HCT116 (cell line): ENCODE measurements around the gene SLC25A45. TPM values are rescaled to one million over a fixed set of nuclear protein-coding genes. Genes with fewer than 3 reads are reported as not detected.
A peak's percentile ranks its signal among the peaks of the same experiment; 100 is the strongest.

Source experiments
- ATAC-seq: fragments of 200-7000 bp; cut with Tn5 transposase; 2 replicates; pipeline ENCODE4 v1.9.1; 2020; ENCODE audit warnings: mild to moderate bottlenecking, moderate library complexity
- BruUV-seq: library from RNA; stranded (reverse); fragments of 400-500 nt; replicated peaks from 2 replicates; lab custom pipeline; 2021; lab: Mats Ljungman, UMichigan
- CTCF ChIA-PET: fragments of 300-600 bp; sonication (Branson Sonifier 250); formaldehyde crosslinking; loops from one replicate; lab custom pipeline; 2021; ENCODE audit warnings: antibody characterized with exemption; lab: Charles Lee
- POLR2A ChIA-PET: fragments of 300-600, 350-600 bp; sonication (Branson Sonifier 250); formaldehyde crosslinking; loops from one replicate; lab custom pipeline; 2021; ENCODE audit warnings: antibody characterized with exemption; lab: Charles Lee
- RAD21 ChIA-PET, 2 experiments: fragments of 300-600 bp; sonication (Branson Sonifier 250); formaldehyde crosslinking; loops; one replicate each; lab custom pipeline; 2023; ENCODE audit warnings: low total read pairs in 2 of 2; ENCODE audit not compliant: uncharacterized antibody in 2 of 2, unreplicated experiment in 2 of 2, low non-redundant PET in 1 of 2; lab: Charles Lee
- DNase-seq: peaks from one replicate; pipeline ENCODE4 v3.0.0-alpha.2; 2010; ENCODE audit warnings: low read depth, low spot score
- H2AFZ ChIP-seq: fragments of 200-600 bp; shearing (Covaris generic), sonication (generic); 2 replicates; pipeline ENCODE4 v1.6.1; 2017; ENCODE audit warnings: low read depth, mixed run types, mixed read lengths, antibody characterized with exemption, low read length; ENCODE audit not compliant: poor library complexity, severe bottlenecking
- H3K27ac ChIP-seq: 2 replicates; pipeline ENCODE4 v1.5.1; 2012; ENCODE audit warnings: low read depth, low read length
- H3K27me3 ChIP-seq: fragments of 200-600 bp; sonication (generic); 2 replicates; pipeline ENCODE4 v1.6.1; 2016; ENCODE audit warnings: mixed run types, low read length, mixed read lengths; ENCODE audit not compliant: insufficient read depth
- H3K36me3 ChIP-seq, 2 experiments: fragments of 200-500 bp in 1 of 2; fragments of 200-600 bp in 1 of 2; sonication (Bioruptor generic) in 1 of 2; sonication (generic) in 1 of 2; 2 replicates each; pipeline versions ENCODE4 v1.5.1 to v1.6.1; 2014 to 2016; ENCODE audit warnings: low read length in 2 of 2, inconsistent platforms in 1 of 2, mixed read lengths in 1 of 2, mixed run types in 1 of 2; ENCODE audit not compliant: insufficient read depth in 2 of 2, control insufficient read depth in 1 of 2
- H3K4me1 ChIP-seq, 2 experiments: fragments of 200-600 bp in 1 of 2; sonication (generic) in 1 of 2; 2 replicates each; pipeline versions ENCODE4 v1.5.1 to v1.6.1; 2012 to 2017; ENCODE audit warnings: low read length in 2 of 2, inconsistent platforms in 1 of 2, mild to moderate bottlenecking in 1 of 2, mixed read lengths in 1 of 2, mixed run types in 1 of 2, moderate library complexity in 1 of 2; ENCODE audit not compliant: insufficient read depth in 2 of 2, control insufficient read depth in 1 of 2
- H3K4me2 ChIP-seq: fragments of 200-600 bp; sonication (generic); 2 replicates; pipeline ENCODE4 v1.6.1; 2017; ENCODE audit warnings: mixed run types, low read length, mixed read lengths
- H3K4me3 ChIP-seq, 2 experiments: fragments of 200-600 bp in 1 of 2; sonication (generic) in 1 of 2; replicated peaks in 1 of 2; 2 replicates each; pipeline ENCODE4 v1.5.1; 2011 to 2016; ENCODE audit warnings: low read length in 2 of 2, control low read depth in 1 of 2, low read depth in 1 of 2, mild to moderate bottlenecking in 1 of 2, mixed read lengths in 1 of 2, mixed run types in 1 of 2
- H3K79me2 ChIP-seq: fragments of 200-600 bp; sonication (generic); 2 replicates; pipeline ENCODE4 v1.6.1; 2017; ENCODE audit warnings: mild to moderate bottlenecking, mixed run types, low read length, moderate library complexity, mixed read lengths; ENCODE audit not compliant: insufficient read depth
- H3K9ac ChIP-seq: fragments of 200-600 bp; sonication (generic); 2 replicates; pipeline ENCODE4 v1.6.1; 2016; ENCODE audit warnings: low read length, mixed read lengths
- H3K9me2 ChIP-seq: fragments of 200-600 bp; sonication (generic), shearing (Covaris generic); 2 replicates; pipeline ENCODE4 v1.6.1; 2017; ENCODE audit warnings: mixed run types, mild to moderate bottlenecking, moderate library complexity; ENCODE audit not compliant: insufficient read depth
- H3K9me3 ChIP-seq, 2 experiments: fragments of 200-500 bp in 1 of 2; fragments of 200-600 bp in 1 of 2; sonication (Bioruptor generic) in 1 of 2; sonication (generic) in 1 of 2; 2 replicates each; pipeline ENCODE4 v1.6.1; 2014 to 2017; ENCODE audit warnings: low read length in 2 of 2, mixed read lengths in 2 of 2, inconsistent platforms in 1 of 2, low read depth in 1 of 2, mild to moderate bottlenecking in 1 of 2, mixed run types in 1 of 2, moderate library complexity in 1 of 2; ENCODE audit not compliant: control insufficient read depth in 1 of 2, insufficient read depth in 1 of 2
- H4K20me1 ChIP-seq: fragments of 200-600 bp; sonication (generic), shearing (Covaris generic); 2 replicates; pipeline ENCODE4 v1.6.1; 2017; ENCODE audit warnings: mixed run types, mild to moderate bottlenecking, moderate library complexity; ENCODE audit not compliant: insufficient read depth
- CEBPB ChIP-seq: IDR thresholded peaks from 2 replicates; pipeline ENCODE4 v1.6.1; 2012; ENCODE audit warnings: low read depth
- EGR1 ChIP-seq: IDR thresholded peaks from 2 replicates; pipeline ENCODE4 v1.6.1; 2012; ENCODE audit warnings: low read depth
- ELF1 ChIP-seq: IDR thresholded peaks from 2 replicates; pipeline ENCODE4 v1.6.1; 2012; ENCODE audit warnings: low read depth, borderline replicate concordance
- FOSL1 ChIP-seq: IDR thresholded peaks from 2 replicates; pipeline ENCODE4 v1.6.1; 2012; ENCODE audit warnings: low read depth
- JUND ChIP-seq: IDR thresholded peaks from 2 replicates; pipeline ENCODE4 v1.6.1; 2012
- POLR2A ChIP-seq: IDR thresholded peaks from 2 replicates; pipeline ENCODE4 v1.7.0; 2011; ENCODE audit warnings: borderline replicate concordance; ENCODE audit not compliant: insufficient read depth, insufficient read length; ENCODE audit errors: extremely low read depth
- POLR2AphosphoS5 ChIP-seq: IDR thresholded peaks from 2 replicates; pipeline ENCODE4 v1.6.1; 2011; ENCODE audit warnings: mild to moderate bottlenecking, low read depth, low read length, moderate library complexity
- SIN3A ChIP-seq: IDR thresholded peaks from 2 replicates; pipeline ENCODE4 v1.6.1; 2012; ENCODE audit warnings: low read depth
- SP1 ChIP-seq: IDR thresholded peaks from 2 replicates; pipeline ENCODE4 v1.6.1; 2012; ENCODE audit warnings: low read depth
- SRF ChIP-seq: IDR thresholded peaks from 2 replicates; pipeline ENCODE4 v1.6.1; 2012; ENCODE audit warnings: low read depth
- TCF7L2 ChIP-seq: IDR thresholded peaks from 2 replicates; pipeline ENCODE4 v1.7.0; 2011; ENCODE audit warnings: borderline replicate concordance, inconsistent platforms; ENCODE audit not compliant: insufficient read depth, insufficient read length; ENCODE audit errors: extremely low read depth
- ZFX ChIP-seq: fragments of 450-650 bp; IDR thresholded peaks from 2 replicates; pipeline ENCODE4 v1.6.1; 2017
- intact Hi-C: fragments of 100-400 bp; cut with micrococcal nuclease; formaldehyde crosslinking; loops from 2 replicates; pipeline ENCODE4 v1.10.0; 2022
- total RNA-seq: library from RNA; stranded (reverse); gene quantifications from one replicate; pipeline ENCODE4 v1.2.1, GENCODE V29; 2021; ENCODE audit not compliant: unreplicated experiment
- TF ChIP-seq, protein P1 (sequence below): IDR thresholded peaks from 2 replicates; pipeline ENCODE4 v1.6.1; 2012
- TF ChIP-seq, protein P2 (sequence below): IDR thresholded peaks from 2 replicates; pipeline ENCODE4 v1.6.1; 2011; ENCODE audit warnings: mild to moderate bottlenecking, low read length, moderate library complexity; ENCODE audit not compliant: insufficient replicate concordance; ENCODE audit errors: extremely low read depth
- TF ChIP-seq, protein P3 (sequence below): IDR thresholded peaks from 2 replicates; pipeline ENCODE4 v1.6.1; 2012

SLC25A45 gene
- total RNA-seq, 1 experiment from 2014 or later, result 3.9 TPM

DNA sequence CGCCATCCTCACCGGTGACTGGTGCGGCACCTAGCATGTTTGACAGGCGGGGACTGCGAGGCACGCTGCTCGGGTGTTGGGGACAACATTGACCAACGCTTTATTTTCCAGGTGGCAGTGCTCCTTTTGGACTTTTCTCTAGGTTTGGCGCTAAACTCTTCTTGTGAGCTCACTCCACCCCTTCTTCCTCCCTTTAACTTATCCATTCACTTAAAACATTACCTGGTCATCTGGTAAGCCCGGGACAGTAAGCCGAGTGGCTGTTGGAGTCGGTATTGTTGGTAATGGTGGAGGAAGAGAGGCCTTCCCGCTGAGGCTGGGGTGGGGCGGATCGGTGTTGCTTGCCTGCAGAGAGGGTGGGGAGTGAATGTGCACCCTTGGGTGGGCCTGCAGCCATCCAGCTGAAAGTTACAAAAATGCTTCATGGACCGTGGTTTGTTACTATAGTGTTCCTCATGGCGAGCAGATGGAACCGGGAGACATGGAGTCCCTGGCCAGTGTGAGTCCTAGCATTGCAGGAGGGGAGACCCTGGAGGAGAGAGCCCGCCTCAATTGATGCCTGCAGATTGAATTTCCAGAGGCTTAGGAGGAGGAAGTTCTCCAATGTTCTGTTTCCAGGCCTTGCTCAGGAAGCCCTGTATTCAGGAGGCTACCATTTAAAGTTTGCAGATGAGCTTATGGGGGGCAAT, 41.2 kb upstream of the SLC25A45 start:
- no peak for DNase-seq
- H3K9me2 ChIP-seq, result no peaks in the 10 kb centered on the region
- no peak for ATAC-seq
- no peaks in the 10 kb centered on the region for H3K27me3 ChIP-seq
- H3K4me1 ChIP-seq, result peaks cover 56 to 98% of the 10 kb centered on the region in 2 experiments
- RAD21 ChIA-PET, result no interaction called here
- TF ChIP-seq POLR2AphosphoS5 (no peak; the same call in none of the 2 replicates), POLR2A (peak; percentile 63)
- peak overlapping the region; percentile 95 for H3K9ac ChIP-seq
- peaks cover 59% of the 10 kb centered on the region for H3K79me2 ChIP-seq
- no peak overlapping the region for H2AFZ ChIP-seq
- H3K4me3 ChIP-seq, result peak overlapping the region; percentile 77 to 92
- no TSS peak for BruUV-seq
- H3K4me2 ChIP-seq, result peak overlapping the region; percentile 96
- peaks cover 0 to 8% of the 10 kb centered on the region in 2 experiments; a peak in 1 of 4 replicates for H3K36me3 ChIP-seq
- H3K27ac ChIP-seq, result peak overlapping the region; percentile 100
- CTCF ChIA-PET, result interaction anchor here (1.4 kb wide), 1 partner anchor 45 kb away, joined by 4 read pairs; no protein-coding TSS in a partner anchor
- no peaks in the 10 kb centered on the region for H3K9me3 ChIP-seq
- POLR2A ChIA-PET, result interaction anchor here (0.8 to 15.5 kb wide), 29 partner anchors 9 to 645 kb away, joined by 3 to 910 read pairs (median 5); partner anchors contain the start of genes CCDC85B, DPF2, MALAT1 and PCNX3
- H4K20me1 ChIP-seq, result peaks cover 29% of the 10 kb centered on the region
- intact Hi-C loops, result no loop called here

DNA sequence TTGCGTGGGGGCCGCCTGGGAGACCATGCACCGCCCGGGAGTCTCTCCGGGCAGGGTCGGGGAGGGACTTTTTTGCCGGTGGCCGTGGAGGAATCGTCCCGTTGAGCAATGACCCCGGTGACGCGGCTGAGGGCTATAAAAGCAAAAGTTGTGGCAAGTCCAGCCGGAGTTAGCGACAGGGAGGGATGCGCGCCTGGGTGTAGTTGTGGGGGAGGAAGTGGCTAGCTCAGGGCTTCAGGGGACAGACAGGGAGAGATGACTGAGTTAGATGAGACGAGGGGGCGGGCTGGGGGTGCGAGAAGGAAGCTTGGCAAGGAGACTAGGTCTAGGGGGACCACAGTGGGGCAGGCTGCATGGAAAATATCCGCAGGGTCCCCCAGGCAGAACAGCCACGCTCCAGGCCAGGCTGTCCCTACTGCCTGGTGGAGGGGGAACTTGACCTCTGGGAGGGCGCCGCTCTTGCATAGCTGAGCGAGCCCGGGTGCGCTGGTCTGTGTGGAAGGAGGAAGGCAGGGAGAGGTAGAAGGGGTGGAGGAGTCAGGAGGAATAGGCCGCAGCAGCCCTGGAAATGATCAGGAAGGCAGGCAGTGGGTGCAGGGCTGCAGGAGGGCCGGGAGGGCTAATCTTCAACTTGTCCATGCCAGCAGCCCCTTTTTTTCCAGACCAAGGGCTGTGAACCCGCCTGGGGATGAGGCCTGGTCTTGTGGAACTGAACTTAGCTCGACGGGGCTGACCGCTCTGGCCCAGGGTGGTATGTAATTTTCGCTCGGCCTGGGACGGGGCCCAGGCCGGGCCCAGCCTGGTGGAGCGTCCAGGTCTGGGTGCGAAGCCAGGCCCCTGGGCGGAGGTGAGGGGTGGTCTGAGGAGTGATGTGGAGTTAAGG, 40.4 kb upstream of the SLC25A45 start, which contains the start of gene NEAT1:
NEAT1 (plus strand) TSS at position 166 of the 883 bp plus-strand sequence.
- ChIA-PET RAD21 (interaction anchor here in 1 of 2 experiments (0.9 kb wide), 1 partner anchor 69 kb away, joined by 3 read pairs; no protein-coding TSS in a partner anchor), CTCF (interaction anchor here (0.7 kb wide), 1 partner anchor 148 kb away, joined by 3 read pairs; no protein-coding TSS in a partner anchor), POLR2A (interaction anchor here (0.6 to 15.5 kb wide), 41 partner anchors 10 to 480 kb away, joined by 3 to 910 read pairs (median 4); partner anchors contain the start of genes CCDC85B, DPF2, MALAT1 and PCNX3)
- peaks cover 29% of the 10 kb centered on the region for H4K20me1 ChIP-seq
- no peaks in the 10 kb centered on the region for H3K9me3 ChIP-seq
- H2AFZ ChIP-seq, result no peak within 1 kb of the TSS
- H3K4me2 ChIP-seq, result peak within 1 kb of the TSS; percentile 96
- TSS peak; percentile 59 for BruUV-seq
- H3K4me3 ChIP-seq, result peak within 1 kb of the TSS; percentile 77 to 92
- H3K27ac ChIP-seq, result peak within 1 kb of the TSS; percentile 100
- peaks cover 52% of the 10 kb centered on the region for H3K79me2 ChIP-seq
- peaks cover 63 to 100% of the 10 kb centered on the region in 2 experiments for H3K4me1 ChIP-seq
- ATAC-seq, result peak; percentile 23
- DNase-seq, result peak; percentile 79
- H3K27me3 ChIP-seq, result no peaks in the 10 kb centered on the region
- H3K36me3 ChIP-seq, result peaks cover 0 to 8% of the 10 kb centered on the region in 2 experiments; a peak in 1 of 4 replicates
- H3K9ac ChIP-seq, result peak within 1 kb of the TSS; percentile 95
- intact Hi-C loops, result no loop called here
- no peaks in the 10 kb centered on the region for H3K9me2 ChIP-seq
- TF ChIP-seq, protein P1, sequence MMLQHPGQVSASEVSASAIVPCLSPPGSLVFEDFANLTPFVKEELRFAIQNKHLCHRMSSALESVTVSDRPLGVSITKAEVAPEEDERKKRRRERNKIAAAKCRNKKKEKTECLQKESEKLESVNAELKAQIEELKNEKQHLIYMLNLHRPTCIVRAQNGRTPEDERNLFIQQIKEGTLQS, result no peak
- TF ChIP-seq SIN3A (no peak), EGR1 (no peak), SRF (no peak), POLR2AphosphoS5 (peak; percentile 99), TCF7L2 (peak; percentile 46), ELF1 (no peak), FOSL1 (no peak), SP1 (no peak), ZFX (peak; percentile 56; the same call in 1 of the 2 replicates), CEBPB (no peak), JUND (no peak)
- TF ChIP-seq, protein P2, sequence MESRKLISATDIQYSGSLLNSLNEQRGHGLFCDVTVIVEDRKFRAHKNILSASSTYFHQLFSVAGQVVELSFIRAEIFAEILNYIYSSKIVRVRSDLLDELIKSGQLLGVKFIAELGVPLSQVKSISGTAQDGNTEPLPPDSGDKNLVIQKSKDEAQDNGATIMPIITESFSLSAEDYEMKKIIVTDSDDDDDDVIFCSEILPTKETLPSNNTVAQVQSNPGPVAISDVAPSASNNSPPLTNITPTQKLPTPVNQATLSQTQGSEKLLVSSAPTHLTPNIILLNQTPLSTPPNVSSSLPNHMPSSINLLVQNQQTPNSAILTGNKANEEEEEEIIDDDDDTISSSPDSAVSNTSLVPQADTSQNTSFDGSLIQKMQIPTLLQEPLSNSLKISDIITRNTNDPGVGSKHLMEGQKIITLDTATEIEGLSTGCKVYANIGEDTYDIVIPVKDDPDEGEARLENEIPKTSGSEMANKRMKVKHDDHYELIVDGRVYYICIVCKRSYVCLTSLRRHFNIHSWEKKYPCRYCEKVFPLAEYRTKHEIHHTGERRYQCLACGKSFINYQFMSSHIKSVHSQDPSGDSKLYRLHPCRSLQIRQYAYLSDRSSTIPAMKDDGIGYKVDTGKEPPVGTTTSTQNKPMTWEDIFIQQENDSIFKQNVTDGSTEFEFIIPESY, result peak; percentile 82
- TF ChIP-seq, protein P3, sequence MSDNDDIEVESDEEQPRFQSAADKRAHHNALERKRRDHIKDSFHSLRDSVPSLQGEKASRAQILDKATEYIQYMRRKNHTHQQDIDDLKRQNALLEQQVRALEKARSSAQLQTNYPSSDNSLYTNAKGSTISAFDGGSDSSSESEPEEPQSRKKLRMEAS, result no peak
